ENCODE measurements around the gene TNRC6C. TPM values are rescaled to one million over a fixed set of nuclear protein-coding genes. Genes with fewer than 3 reads are reported as not detected.
"Not testable (repeated sequence)": the region's sequence is repeated elsewhere in the genome, so short reads cannot be mapped to it uniquely, and the experiment has no call there.

The TNRC6C gene
- total RNA-seq, 4 donors from 2014 or later, result 4.7 to 9.0 (median 7.6) TPM

GRCh38 chr17:78058001-78058400 lies 99.5 kb downstream of the TNRC6C start:
- peak overlapping the region; percentile 82 to 88 (median 86) for H3K27ac ChIP-seq
- peaks cover 0 to 10% of the 10 kb centered on the region in 2 donors for H3K36me3 ChIP-seq
- in situ Hi-C loops (cut with MboI; ENCODE audit: low sequenced_read_pairs in 4 of 4) (no loop called here), intact Hi-C loops (cut with DNase I; ENCODE audit: low total_unique reads) (loop anchor here (5.0 kb wide), 1 partner anchor 41 kb away; no protein-coding TSS in a partner anchor)
- peaks cover 61 to 62% of the 10 kb centered on the region in 2 donors for H3K4me1 ChIP-seq
- DNase-seq, result peak in 1 of 2 donors; percentile 44
- peak; percentile 61 to 70 for ATAC-seq
- peak overlapping the region in 1 of 4 donors; percentile 3 for H3K4me3 ChIP-seq
- no peaks in the 10 kb centered on the region for H3K9me3 ChIP-seq
- H3K27me3 ChIP-seq, result no peaks in the 10 kb centered on the region
- TF ChIP-seq POLR2A (IDR thresholded peaks at IDR 0.05), result no peak
- TF ChIP-seq CTCF (IDR thresholded peaks at IDR 0.05 in 4 of 5, conservative IDR thresholded peaks at IDR 0.05 in 1 of 5), result no peak

GRCh38 chr17:78058581-78058980 lies 100.1 kb downstream of the TNRC6C start:
- no peaks in the 10 kb centered on the region for H3K9me3 ChIP-seq
- DNase-seq (no peak), ATAC-seq (peak; percentile 35 to 57)
- intact Hi-C loops (cut with DNase I; ENCODE audit: low total_unique reads), result loop anchor here (5.0 kb wide), 1 partner anchor 41 kb away; no protein-coding TSS in a partner anchor
- peak overlapping the region; percentile 82 to 88 (median 86) for H3K27ac ChIP-seq
- H3K36me3 ChIP-seq, result peaks cover 0 to 10% of the 10 kb centered on the region in 2 donors
- H3K27me3 ChIP-seq, result no peaks in the 10 kb centered on the region
- peak overlapping the region in 3 of 4 donors; percentile 2 to 3 (median 2) for H3K4me3 ChIP-seq
- in situ Hi-C loops (cut with MboI; ENCODE audit: low sequenced_read_pairs in 4 of 4), result no loop called here
- H3K4me1 ChIP-seq, result peaks cover 60 to 64% of the 10 kb centered on the region in 2 donors
- TF ChIP-seq CTCF (IDR thresholded peaks at IDR 0.05 in 4 of 5, conservative IDR thresholded peaks at IDR 0.05 in 1 of 5), result no peak
- TF ChIP-seq POLR2A (IDR thresholded peaks at IDR 0.05), result no peak

- Histone ChIP-seq H3K36me3 (peaks cover 0 to 13% of the 10 kb centered on the region in 2 donors), H3K4me1 (peaks cover 54 to 57% of the 10 kb centered on the region in 2 donors), H3K27me3 (no peaks in the 10 kb centered on the region), H3K27ac (no peak overlapping the region), H3K9me3 (no peaks in the 10 kb centered on the region), H3K4me3 (no peak overlapping the region)
- intact Hi-C loops (cut with DNase I; ENCODE audit: low total_unique reads), result no loop called here
- no peak for TF ChIP-seq POLR2A (IDR thresholded peaks at IDR 0.05)
- TF ChIP-seq CTCF (IDR thresholded peaks at IDR 0.05 in 4 of 5, conservative IDR thresholded peaks at IDR 0.05 in 1 of 5), result no peak
- ATAC-seq (no peak), DNase-seq (no peak)
- in situ Hi-C loops (cut with MboI; ENCODE audit: low sequenced_read_pairs in 4 of 4), result no loop called here
Measured at GRCh38 chr17:78062596-78062995, 104.1 kb downstream of the TNRC6C start.

GRCh38 chr17:78063489-78063888 lies 105.0 kb downstream of the TNRC6C start:
- no peak overlapping the region for H3K4me3 ChIP-seq
- ATAC-seq, result no peak
- no peak for DNase-seq
- TF ChIP-seq CTCF (IDR thresholded peaks at IDR 0.05 in 4 of 5, conservative IDR thresholded peaks at IDR 0.05 in 1 of 5) (no peak), POLR2A (IDR thresholded peaks at IDR 0.05) (no peak)
- no peaks in the 10 kb centered on the region for H3K27me3 ChIP-seq
- intact Hi-C loops (cut with DNase I; ENCODE audit: low total_unique reads) (no loop called here), in situ Hi-C loops (cut with MboI; ENCODE audit: low sequenced_read_pairs in 4 of 4) (no loop called here)
- no peak overlapping the region for H3K27ac ChIP-seq
- peaks cover 0 to 22% of the 10 kb centered on the region in 2 donors for H3K36me3 ChIP-seq
- H3K4me1 ChIP-seq, result peaks cover 45 to 48% of the 10 kb centered on the region in 2 donors
- H3K9me3 ChIP-seq, result no peaks in the 10 kb centered on the region

GRCh38 chr17:78064708-78065107 lies 106.2 kb downstream of the TNRC6C start:
- H3K36me3 ChIP-seq, result peaks cover 0 to 34% of the 10 kb centered on the region in 2 donors
- DNase-seq (no peak), ATAC-seq (no peak)
- no peaks in the 10 kb centered on the region for H3K9me3 ChIP-seq
- no peak for TF ChIP-seq POLR2A (IDR thresholded peaks at IDR 0.05)
- no peak for TF ChIP-seq CTCF (IDR thresholded peaks at IDR 0.05 in 4 of 5, conservative IDR thresholded peaks at IDR 0.05 in 1 of 5)
- H3K4me3 ChIP-seq, result no peak overlapping the region
- peaks cover 33 to 35% of the 10 kb centered on the region in 2 donors for H3K4me1 ChIP-seq
- H3K27me3 ChIP-seq, result no peaks in the 10 kb centered on the region
- in situ Hi-C loops (cut with MboI; ENCODE audit: low sequenced_read_pairs in 4 of 4) (no loop called here), intact Hi-C loops (cut with DNase I; ENCODE audit: low total_unique reads) (no loop called here)
- no peak overlapping the region for H3K27ac ChIP-seq

GRCh38 chr17:78066976-78067375 lies 108.5 kb downstream of the TNRC6C start:
- in situ Hi-C loops (cut with MboI; ENCODE audit: low sequenced_read_pairs in 4 of 4); intact Hi-C loops (cut with DNase I; ENCODE audit: low total_unique reads); H3K4me3 ChIP-seq; ATAC-seq; H3K9me3 ChIP-seq; H3K27me3 ChIP-seq; DNase-seq; H3K27ac ChIP-seq: not testable (repeated sequence)
- peaks cover 11 to 15% of the 10 kb centered on the region in 2 donors for H3K4me1 ChIP-seq
- H3K36me3 ChIP-seq, result peaks cover 0 to 55% of the 10 kb centered on the region in 2 donors
